GM21723 (cell line): Measurements from ENCODE around the gene PKDCC.
A peak's percentile ranks its signal among the peaks of the same experiment; 100 is the strongest.

ENCODE experiments used
- ATAC-seq: cut with Tn5 transposase; IDR thresholded peaks from one replicate; pipeline ENCODE4 v1.9.1; 2021; ENCODE audit warnings: mild to moderate bottlenecking, moderate library complexity; ENCODE audit not compliant: unreplicated experiment

PKDCC gene

DNA sequence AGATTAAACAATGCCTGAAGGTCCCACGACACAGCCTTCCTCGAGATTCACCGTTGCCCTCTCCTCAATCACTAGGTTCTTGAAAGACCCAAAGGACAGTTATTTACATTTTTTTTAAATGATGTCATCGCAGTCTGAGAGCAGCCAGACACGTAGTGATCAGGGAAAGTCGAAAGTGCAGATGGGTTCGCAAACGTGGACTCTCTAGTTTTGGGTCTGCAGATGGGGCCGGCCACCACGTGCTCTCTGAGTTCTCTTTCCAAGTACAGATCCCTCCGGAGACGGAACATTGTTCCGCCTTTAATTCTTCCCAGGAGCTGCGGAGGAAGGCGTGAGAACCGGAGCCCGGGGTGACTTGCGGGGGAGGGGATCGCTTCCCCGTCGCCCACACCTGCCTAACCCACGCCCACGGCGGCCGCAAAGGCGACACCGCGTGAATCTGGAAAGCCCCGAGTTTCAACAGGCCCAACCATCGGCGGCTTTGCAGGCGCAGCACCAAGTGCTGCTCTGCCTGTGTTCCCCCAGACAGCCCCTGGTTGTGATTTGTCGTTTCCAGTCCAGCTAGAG lies 54.3 kb downstream of the PKDCC start:
- peak; percentile 59 for ATAC-seq

DNA sequence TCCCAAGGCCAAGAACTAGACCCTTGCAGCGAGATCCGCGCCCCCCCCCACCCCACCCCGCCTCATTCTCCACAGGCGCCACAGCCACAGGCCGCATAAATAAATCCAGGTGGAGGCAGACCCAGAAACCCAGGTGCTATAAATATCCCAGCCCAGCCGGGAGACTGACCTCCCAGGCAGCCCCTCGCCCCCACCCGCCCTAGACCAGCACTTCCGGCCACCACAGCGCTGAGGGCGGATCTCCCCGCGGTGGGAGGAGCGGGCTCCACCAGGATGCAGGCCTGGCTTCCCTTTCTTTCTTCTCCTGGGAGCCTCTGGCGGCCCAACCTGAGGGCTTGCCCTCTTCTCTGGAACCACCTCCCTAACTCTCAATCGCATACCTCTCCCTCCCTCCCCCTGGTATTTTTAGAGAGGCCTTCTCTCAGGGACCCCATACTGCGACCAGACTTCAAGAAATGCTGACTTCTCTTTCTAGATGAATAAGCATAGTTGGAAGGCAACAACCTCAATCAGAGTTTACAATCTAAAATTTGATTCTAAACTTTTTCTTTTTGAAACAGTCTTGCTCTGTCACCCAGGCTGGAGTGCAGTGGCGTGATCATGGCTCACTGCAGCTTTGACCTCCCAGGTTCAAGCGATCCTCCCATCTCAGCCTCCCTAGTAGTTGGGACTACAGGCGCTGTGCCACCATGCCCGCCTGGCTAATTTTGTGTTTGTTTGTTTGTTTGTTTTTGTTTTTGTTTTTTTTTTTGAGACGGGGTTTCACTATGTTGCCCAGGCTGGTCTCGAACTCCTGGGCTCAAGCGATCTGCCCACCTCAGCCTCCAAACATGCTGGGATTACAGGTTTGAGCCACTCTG lies 55.0 kb downstream of the PKDCC start:
- ATAC-seq, result peak; percentile 13

DNA sequence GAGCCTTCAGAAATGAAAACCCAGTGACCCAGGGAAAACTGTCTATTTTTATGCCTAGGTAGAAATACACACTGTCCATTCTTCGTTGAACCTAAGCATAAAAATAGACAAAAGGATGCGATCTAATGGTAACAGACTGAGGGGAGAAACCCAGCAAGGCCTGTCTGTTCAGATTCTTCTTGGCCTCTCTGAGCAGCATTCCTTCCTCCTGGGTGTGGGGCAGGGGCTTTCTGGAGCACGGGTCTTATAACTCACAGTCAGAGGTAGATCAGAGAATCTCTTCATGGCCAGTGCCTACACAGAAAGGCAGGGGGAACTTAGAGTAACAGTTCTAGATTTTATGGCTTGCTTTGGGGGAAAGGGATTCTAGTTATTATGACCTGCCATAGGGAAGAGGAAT lies 56.0 kb downstream of the PKDCC start:
- no peak for ATAC-seq

DNA sequence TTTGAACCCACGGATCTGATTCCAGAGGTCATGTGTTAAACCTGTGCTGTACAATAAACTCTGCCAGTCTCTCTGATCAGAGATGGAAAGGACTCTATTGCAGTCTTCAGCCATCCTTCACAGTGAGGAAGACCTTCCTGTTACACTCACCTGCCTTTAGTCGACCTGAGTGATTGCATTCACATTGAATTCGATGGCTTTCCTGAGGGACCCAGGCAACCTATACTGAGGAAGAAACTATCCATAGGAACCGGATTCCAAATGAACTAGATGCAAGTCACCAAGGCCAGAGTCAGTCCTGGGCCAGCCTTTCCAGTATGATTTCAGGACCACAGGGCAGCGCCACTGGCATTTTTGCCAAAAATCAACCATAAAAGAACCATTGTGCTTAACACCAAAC lies 56.8 kb downstream of the PKDCC start:
- no peak for ATAC-seq

DNA sequence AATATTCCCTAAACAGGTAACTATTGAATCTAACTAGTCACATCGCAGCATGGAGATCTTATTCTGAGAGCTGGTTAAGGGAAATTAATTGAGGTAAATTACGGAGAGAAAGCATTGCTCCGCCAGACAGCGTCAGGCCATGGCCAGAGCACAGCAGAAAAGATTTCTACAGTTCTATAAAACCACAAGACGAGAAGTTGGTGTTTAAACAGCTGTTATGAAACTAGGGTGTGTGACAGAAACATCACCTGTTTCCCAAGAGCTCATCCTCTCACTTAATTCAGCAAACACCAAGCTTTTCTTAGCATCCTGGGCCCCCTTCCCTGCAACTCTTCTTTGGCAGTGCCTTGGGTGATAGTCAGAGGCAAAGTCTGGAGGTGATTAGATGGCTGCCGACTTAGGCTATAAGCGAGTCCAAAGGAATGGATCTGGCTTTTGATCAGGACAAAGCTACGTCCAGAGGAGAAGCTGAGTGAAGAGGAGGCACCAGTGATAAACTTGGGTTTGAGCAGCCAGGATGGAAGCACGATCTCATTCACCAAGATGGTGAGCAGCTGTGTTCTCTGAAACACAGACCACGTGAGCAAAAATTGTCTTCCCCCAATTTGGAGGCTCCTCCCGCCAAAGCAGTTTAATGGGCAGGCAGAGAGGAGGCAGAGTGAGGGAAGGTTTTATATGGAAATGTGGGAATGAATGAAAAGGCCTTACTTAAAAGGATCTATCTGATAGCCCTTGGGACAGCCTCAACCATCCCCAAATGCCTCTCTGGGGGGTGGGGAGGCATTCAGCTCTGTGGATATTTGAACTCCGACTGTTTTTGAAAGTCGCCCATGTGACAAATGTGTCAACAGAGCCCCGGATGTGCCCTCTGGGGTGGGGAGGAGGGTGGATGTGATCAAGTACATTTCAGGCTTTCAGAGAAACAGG lies 57.8 kb downstream of the PKDCC start:
- ATAC-seq, result peak; percentile 48

DNA sequence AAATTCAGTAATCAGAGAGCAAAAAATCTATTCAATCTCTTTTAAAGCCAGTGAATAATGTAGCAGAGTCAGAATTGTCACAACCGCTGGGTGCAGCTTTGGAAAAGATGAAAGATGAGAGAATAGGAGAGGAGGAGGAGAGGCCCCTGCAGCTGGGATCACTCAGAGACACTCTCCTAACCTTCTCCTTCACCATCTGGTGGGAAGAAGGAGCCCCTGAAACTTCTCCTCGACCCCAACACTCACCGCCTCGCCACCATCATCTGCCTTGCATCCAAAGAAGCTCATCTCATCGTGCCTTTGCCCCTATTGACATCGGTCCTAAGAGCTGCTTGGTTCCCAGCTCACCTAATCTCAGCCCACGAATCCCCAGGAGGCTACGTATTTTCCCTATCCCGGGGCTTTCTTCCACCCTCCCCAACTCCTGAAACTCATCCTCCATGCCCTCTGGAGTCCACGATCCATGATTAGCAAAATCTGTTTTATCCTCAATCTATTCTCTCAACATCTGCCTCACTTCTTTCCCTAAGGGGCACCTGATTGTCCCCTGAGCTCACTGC lies 58.5 kb downstream of the PKDCC start:
- no peak for ATAC-seq

DNA sequence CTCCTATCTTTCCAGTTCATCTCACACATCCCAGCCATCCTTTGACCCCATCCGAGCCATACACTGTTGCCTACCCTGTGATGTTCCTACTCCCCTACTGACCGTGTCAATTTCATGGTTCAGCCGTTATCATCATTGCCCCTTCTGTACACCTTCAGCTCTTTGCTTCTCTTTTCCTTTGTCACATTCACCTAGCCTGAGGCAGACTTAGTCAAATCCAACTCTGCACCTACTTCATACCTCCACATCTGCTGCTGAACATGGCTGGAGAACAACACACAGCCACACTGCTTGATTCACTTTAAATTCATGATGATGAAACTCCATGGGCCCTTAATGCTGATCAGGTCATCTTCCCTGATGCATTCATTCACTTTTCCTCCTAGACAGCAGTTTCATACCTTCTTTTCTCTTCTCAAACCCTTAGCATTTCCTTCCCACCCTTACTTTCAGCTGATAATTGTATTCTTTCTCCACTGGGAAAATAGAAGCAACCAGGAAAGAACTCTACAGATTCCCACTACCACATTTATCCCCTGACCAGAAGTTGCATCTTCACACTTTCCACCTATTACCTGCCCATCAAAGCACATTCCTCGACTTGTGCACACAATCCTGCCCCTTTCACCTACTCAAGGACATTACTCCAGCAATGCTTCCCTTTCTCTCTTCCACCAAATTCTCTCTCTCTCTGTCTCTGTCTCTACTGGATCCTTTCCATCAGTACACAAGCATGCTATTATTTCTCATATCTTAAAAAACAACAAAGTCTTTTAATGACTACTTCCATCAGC lies 59.6 kb downstream of the PKDCC start:
- ATAC-seq, result no peak
